ENCODE measurements around the gene RBM34.

GRCh38 chr1:235160383-235160956, 580 bp downstream of the RBM34 start:
- TF ChIP-seq CTCF (IDR thresholded peaks at IDR 0.05), result no peak
- TF ChIP-seq POLR2A (IDR thresholded peaks at IDR 0.05), result no peak

Data from thyroid gland (tissue), 4 donors.